ENCODE measurements around the gene WNT9A. TPM values are rescaled to one million over a fixed set of nuclear protein-coding genes. Genes with fewer than 3 reads are reported as not detected.

The WNT9A gene
- total RNA-seq, 1 donor from 2014 or later = 13.8 TPM

DNA sequence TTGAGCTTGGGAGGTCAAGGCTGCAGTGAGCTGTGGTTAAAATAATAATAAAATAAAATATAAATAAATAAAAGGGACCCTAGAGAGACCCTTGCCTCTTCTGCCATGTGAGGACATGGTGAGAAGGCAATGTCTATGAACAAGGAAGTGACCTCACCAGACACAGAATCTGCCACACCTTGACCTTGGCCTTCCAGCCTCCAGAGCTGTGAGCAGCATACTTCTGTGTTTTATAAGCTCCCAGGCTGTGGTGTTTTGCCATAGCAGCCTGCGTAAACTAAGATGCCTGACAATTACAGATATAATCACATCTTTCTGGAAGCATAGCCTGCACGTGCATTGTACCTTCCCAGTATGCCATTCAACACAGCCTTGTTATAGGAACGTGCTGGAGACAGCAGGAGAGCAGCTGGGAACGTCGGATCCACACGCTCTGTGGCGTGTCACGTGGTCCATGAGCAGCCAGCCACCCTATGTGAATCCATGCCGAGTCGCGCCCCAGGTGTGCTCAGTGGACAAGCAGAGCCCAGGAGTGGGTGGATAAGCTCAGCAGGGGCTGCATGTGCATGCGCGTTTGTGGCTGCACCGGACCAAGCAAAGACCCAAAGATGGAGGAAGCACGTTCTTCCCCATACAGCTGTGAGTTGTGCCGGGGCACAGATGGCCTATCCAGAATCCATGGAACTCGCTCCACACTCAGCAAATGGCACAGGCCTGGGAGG is 17.8 kb downstream of the WNT9A start:
- no peak for TF ChIP-seq CTCF (IDR thresholded peaks at IDR 0.05; ENCODE audit: partially characterized antibody, unreplicated experiment)
- Mint-ChIP-seq H3K36me3 (ENCODE audit: unreplicated experiment) (peaks cover 16% of the 10 kb centered on the region), H3K9me3 (ENCODE audit: unreplicated experiment) (peaks cover 3% of the 10 kb centered on the region), H3K27me3 (ENCODE audit: unreplicated experiment) (peaks cover 5% of the 10 kb centered on the region), H3K4me3 (ENCODE audit: unreplicated experiment) (no peak overlapping the region), H3K4me1 (ENCODE audit: low read depth, unreplicated experiment) (peaks cover 17% of the 10 kb centered on the region), H3K27ac (ENCODE audit: unreplicated experiment) (no peak overlapping the region)
- peak; percentile 12 for DNase-seq

DNA sequence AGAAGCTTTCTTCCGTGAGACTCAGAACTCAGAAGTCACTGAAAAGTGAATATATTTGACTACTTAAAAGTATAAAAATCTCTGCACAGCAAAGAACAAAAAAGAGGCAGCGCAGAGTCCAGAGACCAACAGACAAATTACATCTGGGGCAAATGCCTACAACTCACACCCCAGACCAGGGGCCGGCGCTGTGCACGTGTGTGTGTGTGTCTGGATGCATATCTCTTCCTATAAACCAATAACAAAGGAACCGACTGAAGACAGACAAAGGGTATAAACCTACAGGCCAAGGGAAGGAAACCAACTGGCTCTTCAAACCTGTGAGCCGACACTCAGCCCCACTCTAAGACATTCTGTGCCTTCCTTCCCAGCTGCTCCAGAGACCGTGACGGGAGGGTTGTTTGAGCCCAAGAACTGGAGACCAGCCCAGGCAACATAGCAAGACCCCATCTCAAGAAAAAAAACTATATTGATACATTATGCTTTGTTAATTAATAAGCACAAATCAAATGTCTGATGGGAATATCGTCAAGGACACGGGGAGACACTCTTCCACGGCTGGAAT is 18.8 kb downstream of the WNT9A start:
- peaks cover 10% of the 10 kb centered on the region for H3K4me1 Mint-ChIP-seq (ENCODE audit: low read depth, unreplicated experiment)
- no peak overlapping the region for H3K4me3 Mint-ChIP-seq (ENCODE audit: unreplicated experiment)
- H3K36me3 Mint-ChIP-seq (ENCODE audit: unreplicated experiment) = peaks cover 11% of the 10 kb centered on the region
- peak; percentile 12 for DNase-seq
- TF ChIP-seq CTCF (IDR thresholded peaks at IDR 0.05; ENCODE audit: partially characterized antibody, unreplicated experiment) = no peak
- H3K27ac Mint-ChIP-seq (ENCODE audit: unreplicated experiment) = no peak overlapping the region
- H3K27me3 Mint-ChIP-seq (ENCODE audit: unreplicated experiment) = no peaks in the 10 kb centered on the region
- peaks cover 3% of the 10 kb centered on the region for H3K9me3 Mint-ChIP-seq (ENCODE audit: unreplicated experiment)

DNA sequence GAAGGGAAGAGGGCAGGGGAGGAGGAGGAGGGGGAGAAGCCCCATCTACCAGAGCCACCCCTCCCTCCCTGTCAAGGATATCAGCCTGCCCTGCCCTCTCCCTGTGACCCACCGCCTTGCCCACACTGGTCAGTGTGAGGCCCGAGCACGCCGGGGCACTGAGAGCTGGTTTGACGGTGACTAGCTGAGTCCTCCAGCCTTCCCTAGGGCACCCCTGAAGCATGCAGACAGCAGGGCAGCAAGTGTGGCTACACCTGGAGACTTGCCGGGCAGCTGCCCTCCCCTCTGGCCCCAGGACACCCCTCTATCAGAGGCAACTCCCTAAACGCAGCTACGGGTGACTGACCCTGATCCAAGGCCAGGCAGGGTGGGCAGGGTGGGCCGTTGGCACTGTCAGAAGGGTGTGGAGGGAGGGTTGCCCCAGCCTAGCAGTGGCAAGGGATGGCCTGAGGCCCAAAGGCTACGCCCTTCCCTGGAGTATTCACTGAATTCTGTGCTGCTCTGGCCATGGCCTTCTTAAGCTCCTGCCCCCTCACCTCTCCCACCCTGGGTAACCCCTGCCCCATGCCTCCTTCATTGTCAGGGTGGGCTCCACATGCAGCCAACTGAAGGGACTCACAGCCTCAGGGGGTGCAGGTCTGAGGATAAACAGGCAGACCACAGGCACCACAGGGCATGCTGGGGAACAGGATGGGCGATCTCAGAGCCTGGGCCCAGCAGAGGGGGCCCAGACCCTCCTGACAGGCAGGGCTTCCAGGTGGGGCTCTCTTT is 19.6 kb downstream of the WNT9A start:
- Mint-ChIP-seq H3K27ac (ENCODE audit: unreplicated experiment) (no peak overlapping the region), H3K4me1 (ENCODE audit: low read depth, unreplicated experiment) (peaks cover 10% of the 10 kb centered on the region), H3K4me3 (ENCODE audit: unreplicated experiment) (no peak overlapping the region), H3K36me3 (ENCODE audit: unreplicated experiment) (peaks cover 10% of the 10 kb centered on the region), H3K9me3 (ENCODE audit: unreplicated experiment) (peaks cover 3% of the 10 kb centered on the region), H3K27me3 (ENCODE audit: unreplicated experiment) (no peaks in the 10 kb centered on the region)
- peak; percentile 16 for DNase-seq
- no peak for TF ChIP-seq CTCF (IDR thresholded peaks at IDR 0.05; ENCODE audit: partially characterized antibody, unreplicated experiment)

DNA sequence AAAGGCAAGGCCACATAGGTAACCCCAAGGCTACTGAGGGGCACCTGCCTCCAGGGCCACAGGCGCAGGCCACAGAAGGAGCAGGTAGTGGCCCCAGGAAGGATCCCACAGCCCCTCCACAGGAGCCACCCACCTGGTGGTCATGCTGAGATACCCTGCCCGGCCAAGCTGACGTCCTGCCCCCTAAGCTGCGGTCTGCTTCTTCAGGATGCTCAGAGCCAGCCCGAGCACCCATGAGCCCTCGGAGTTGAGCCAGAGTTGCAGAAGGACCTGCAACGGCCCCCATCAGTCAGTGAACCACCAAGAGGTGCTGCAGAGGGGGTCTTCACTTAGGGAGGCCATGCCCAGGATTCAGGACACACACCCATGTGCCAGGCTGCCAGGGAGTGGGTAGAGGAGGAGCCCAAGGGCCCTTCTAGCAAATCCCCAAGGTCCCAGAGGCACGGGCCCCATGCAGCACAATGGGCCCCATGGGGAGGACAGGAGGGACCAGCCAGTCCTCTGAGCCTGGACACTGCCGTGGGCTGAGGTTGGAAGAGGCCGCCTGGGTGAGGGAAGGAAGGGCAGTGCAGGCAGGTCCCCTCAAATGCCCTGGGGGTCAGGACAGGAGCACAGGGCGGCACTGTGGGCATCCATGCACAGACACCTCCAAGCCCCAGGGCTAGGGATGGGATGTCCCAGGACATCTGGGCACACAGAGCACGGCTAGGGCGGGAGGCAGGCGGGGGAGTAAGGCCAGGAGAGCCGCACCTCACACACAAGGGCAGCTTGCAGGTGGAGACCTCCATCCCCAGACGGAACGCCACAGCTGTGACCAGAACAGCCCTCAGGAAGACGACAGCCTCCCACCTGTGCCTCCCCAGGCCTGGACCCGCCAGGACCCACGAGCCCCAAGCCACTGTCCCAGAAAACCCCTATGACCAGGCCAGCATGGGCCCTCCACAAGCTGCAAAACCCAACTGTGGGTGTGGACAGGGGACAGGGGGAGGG is 20.5 kb downstream of the WNT9A start:
- TF ChIP-seq CTCF (IDR thresholded peaks at IDR 0.05; ENCODE audit: partially characterized antibody, unreplicated experiment) = no peak
- no peaks in the 10 kb centered on the region for H3K27me3 Mint-ChIP-seq (ENCODE audit: unreplicated experiment)
- H3K4me3 Mint-ChIP-seq (ENCODE audit: unreplicated experiment) = no peak overlapping the region
- DNase-seq = peak; percentile 17
- H3K9me3 Mint-ChIP-seq (ENCODE audit: unreplicated experiment) = peaks cover 4% of the 10 kb centered on the region
- H3K36me3 Mint-ChIP-seq (ENCODE audit: unreplicated experiment) = peaks cover 5% of the 10 kb centered on the region
- H3K27ac Mint-ChIP-seq (ENCODE audit: unreplicated experiment) = no peak overlapping the region
- H3K4me1 Mint-ChIP-seq (ENCODE audit: low read depth, unreplicated experiment) = peaks cover 12% of the 10 kb centered on the region

All from glutamatergic neuron (in vitro differentiated cells).